GM18511 (cell line): ENCODE results near the gene RPRML.
"Not testable (repeated sequence)": the region's sequence is repeated elsewhere in the genome, so short reads cannot be mapped to it uniquely, and the experiment has no call there.

Source experiments
- ATAC-seq: cut with Tn5 transposase; IDR thresholded peaks from one replicate; pipeline ENCODE4 v1.9.1; 2021; ENCODE audit warnings: mild to moderate bottlenecking, moderate library complexity; ENCODE audit not compliant: unreplicated experiment

Gene RPRML

DNA sequence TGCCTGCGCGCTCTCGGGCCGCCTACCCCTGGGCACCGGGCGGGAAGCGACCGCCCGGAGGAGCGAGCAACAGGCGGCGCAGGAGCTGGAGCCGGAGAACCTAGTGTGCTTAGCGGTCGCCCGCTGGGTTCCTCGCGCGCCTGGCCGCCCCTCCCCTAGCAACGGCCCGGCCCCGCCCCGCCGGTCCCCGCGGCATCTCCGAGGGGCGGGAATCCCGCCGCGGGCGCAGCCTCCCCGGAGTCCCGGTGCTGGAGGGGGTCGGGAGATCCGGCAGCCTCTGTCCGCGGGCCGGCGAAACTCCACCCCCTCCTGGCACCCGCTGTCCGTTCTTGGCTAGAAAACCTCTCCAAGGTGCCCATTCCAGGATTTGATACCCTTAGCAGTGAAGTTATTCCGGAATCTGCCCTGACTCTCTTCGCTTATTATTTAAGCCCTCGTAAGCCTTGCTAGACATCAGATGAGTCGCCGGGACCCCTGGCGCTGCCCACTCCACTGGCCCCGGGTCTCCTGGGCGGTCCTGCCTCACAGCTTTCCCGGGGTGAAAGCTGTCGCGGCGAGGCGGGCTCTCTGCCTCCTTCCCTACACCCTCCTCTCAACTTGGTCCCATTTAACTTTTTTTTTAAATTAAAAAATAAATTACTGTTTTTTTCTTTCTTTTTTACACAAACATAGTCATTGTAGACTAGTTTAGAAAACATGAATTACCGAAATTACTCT, at the start of gene RPRML:
Gene RPRML (minus strand): TSS at position 107 of the 717 bp plus-strand sequence. CDS start 246 bp downstream, outside the sequence.
- ATAC-seq, result no peak

DNA sequence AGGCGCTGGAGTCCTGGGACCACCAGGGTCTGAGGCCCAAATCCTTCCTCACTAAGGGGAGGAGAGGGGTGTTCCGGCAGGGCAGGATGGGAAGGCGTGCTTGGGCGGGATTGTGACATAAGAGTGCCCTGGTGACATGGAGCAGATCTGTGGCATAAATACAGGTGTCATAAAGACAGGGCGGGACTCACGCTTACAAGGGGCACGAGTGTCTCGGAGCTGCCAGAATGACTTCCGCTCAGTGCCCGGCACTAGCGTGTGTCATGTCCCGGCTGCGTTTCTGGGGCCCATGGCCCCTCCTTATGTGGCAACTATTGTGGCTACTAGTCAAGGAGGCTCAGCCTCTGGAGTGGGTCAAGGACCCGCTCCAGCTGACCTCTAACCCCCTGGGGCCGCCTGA, 37.9 kb upstream of the RPRML start:
- ATAC-seq, result not testable (repeated sequence)

DNA sequence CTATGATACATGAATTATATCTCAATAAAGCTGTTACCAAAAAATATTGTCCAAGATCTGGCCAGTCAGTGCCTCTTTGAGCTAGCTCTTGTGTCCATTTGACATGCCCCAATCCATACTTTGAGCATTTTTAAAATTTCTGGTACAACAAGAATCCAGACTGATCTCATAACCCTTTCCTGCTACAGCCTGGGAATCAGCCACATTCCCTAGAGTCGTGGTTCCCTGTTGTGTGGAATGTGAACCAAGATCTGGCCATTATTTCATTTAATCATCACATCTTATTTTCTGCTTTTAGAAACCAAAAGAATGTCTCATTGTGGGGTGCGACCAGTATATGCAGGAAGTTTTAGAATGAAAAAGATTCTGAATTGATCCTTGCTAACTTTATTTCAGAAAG, 34.3 kb upstream of the RPRML start:
- no peak for ATAC-seq

GRCh38 chr17:47012457-47012856, 33.4 kb upstream of the RPRML start:
- no peak for ATAC-seq

- ATAC-seq, result no peak
Measured at GRCh38 chr17:47009759-47010594, 30.9 kb upstream of the RPRML start.

DNA sequence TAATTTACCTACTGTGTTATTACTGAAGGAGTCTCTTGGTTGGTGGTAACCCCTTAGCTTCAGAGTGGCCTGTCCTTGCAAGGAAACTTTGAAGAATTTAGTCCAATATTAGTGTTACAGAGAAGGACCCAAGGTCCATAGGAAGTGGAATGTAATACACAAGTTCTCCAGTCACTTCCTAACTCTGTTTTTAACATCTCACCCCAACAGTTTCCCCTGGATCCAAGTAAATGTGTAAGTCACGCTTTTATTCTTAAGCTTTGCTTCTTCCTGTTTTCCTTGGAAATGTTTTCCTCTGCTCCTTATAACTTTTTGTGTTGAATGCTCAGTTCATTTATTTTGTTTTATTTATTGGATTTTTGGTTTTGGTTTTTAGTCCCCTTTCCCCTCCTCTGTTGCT, 25.9 kb upstream of the RPRML start:
- ATAC-seq, result no peak

DNA sequence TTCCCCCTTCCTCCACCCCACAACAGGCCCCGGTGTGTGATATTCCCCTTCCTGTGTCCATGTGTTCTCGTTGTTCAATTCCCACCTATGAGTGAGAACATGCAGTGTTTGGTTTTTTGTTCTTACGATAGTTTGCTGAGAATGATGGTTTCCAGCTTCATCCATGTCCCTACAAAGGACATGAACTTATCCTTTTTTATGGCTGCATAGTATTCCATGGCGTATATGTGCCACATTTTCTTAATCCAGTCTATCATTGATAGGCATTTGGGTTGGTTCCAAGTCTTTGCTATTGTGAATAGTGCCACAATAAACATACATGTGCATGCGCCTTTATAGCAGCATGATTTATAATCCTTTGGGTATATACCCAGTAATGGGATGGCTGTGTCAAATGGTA, 24.8 kb upstream of the RPRML start:
- not testable (repeated sequence) for ATAC-seq

- ATAC-seq, result no peak
Measured at GRCh38 chr17:46995841-46996571, 17.0 kb upstream of the RPRML start.

DNA sequence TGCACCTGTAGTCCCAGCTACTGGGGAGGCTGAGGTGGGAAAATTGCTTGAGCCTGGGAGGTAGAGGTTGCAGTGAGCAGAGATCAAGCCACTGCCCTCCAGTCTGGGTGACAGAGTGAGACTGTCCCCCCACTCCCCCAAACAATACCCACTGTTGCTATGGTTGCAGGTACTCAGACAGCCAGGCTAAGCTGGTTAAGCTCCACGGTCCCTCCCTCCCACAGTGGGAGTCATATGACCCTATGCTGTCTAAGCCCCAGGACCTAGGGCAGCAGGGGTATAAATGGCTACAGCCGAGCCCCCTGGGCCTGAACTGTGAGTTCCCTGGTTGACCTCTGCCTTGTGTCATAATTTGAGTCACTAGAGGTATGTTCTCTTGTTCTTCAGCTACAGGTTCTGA, 15.9 kb upstream of the RPRML start:
- no peak for ATAC-seq

DNA sequence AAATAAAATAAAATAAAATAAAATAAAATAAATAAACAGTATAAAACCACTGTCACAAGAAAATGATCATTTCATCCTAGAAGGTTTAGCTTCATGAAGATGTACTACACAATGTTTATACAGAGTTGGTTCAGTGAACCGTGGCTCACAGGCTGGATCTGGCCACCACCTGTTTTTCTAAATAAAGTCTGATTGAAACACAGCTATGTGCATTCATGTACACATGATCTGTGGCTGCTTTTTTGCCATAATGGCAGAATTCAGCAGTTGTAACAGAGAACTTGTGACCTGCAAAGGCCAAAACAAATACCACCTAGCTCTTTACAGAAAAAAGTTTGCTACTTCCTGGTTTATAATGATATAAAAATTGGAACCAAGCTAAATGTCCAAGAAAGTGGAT, 12.6 kb upstream of the RPRML start:
- no peak for ATAC-seq

DNA sequence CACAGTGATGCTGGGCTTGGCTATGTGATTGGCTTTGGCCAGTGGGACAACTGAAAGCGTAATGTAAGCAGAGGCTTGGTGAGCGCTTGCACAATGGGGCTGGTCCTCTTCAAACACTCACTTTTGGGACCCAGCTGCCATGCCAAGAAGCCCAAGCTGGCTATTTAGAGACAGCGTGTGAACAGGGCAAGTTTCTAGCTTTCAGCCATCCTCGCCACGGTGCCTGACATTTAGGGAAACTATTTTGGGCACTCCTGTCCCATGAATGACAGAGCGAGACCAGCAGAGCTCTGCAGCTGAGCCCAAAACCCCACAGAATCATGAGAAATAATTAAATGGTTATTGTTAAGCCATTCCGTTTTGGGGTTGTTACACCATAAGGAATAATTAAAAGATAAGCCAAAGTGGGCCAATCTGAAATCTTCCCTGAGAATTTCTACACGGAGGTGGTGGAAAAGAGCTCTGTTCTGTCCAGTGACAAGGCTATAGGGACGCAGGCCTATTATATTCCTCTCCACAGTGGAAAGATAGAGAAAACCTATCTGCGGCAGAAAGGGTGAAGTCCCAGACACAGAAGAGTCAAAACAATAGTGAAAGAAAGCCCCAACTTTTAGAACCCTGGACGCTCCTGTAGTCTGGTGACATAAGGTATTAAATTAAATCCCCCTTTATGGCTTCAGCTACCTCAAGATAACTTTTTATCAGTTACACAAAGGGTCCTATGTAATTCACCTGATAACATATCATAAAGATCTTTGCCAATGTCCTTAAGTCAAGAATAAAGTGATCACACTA, 10.8 kb upstream of the RPRML start:
- no peak for ATAC-seq

- ATAC-seq, result not testable (repeated sequence)
Measured at GRCh38 chr17:46987927-46988326, 8.9 kb upstream of the RPRML start.

DNA sequence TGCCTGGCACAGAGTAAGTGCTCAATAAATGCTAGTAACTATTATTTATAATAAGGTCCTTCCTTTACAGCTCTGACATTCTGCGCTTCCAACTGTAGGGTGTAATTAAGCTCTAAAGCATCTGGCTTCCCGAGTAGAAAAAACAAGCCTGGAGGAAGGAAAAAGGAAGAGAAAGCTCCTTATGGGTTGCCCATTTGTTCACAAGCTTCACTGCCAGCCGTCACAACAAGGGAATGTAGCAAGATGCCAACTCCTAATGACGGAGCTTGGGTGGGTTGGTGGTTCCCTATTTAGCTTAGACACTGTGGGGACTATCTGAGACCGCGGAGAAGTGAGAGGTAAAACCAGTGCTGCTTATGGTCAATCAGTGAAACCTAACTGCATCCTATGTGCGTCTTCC, 7.3 kb upstream of the RPRML start:
- no peak for ATAC-seq

- no peak for ATAC-seq
Measured at GRCh38 chr17:46984892-46985291, 5.8 kb upstream of the RPRML start.

DNA sequence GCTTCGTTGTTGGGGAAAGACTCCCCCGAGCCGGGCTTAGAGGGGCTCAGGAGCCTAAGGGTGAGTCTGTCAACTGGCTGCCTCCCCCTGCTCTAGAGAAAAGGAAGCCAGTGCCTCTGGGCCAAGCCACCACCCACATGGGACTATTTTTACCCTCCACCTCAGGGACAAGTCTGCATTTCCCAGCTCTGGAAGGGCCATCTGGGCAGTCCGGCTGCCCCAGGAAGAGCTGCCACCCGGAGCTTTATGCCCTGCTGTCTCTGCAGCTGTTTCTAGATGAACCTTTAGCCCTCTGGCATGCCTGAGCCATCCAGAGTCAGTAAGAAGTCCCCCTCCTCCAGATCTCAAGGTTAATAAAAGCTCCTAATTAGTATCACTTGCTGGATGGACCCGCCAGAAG, 5.3 kb upstream of the RPRML start:
- ATAC-seq, result no peak

GRCh38 chr17:46983782-46984181, 4.7 kb upstream of the RPRML start:
- ATAC-seq, result no peak

DNA sequence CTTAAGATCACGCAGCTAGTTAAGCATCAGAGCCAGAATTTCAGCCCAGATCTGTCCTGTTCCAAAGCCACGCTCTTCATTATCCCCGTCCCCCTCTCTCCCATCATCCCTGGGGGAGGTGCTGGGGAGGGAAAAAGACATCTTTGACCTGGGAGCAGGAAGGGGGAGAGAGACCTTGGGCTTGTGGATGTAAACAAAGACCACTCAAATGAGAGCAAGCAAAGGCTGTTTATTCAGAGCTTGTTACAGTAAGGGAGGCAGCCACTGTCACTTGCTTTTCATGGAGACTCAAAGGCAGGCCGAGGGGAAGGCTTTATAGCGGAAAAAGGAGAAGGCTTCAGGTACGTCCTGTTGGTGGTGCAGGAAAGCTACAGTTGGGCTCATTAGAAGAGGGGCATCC, 3.5 kb upstream of the RPRML start:
- ATAC-seq, result no peak

- ATAC-seq, result no peak
Measured at GRCh38 chr17:46978489-46979146, 435 bp downstream of the RPRML start.

GRCh38 chr17:46977750-46978488, 1.1 kb downstream of the RPRML start:
- ATAC-seq, result no peak

GRCh38 chr17:46977348-46977747, 1.7 kb downstream of the RPRML start:
- ATAC-seq, result no peak
